Ammon's horn (tissue), 1 donor: ENCODE results near the gene GPI.
"Not testable (repeated sequence)": the region's sequence is repeated elsewhere in the genome, so short reads cannot be mapped to it uniquely, and the experiment has no call there.

Experiments
- DNase-seq: peaks from one replicate; pipeline ENCODE4 v3.0.0-alpha.2; 2016; ENCODE audit warnings: low spot score

Gene GPI

DNA sequence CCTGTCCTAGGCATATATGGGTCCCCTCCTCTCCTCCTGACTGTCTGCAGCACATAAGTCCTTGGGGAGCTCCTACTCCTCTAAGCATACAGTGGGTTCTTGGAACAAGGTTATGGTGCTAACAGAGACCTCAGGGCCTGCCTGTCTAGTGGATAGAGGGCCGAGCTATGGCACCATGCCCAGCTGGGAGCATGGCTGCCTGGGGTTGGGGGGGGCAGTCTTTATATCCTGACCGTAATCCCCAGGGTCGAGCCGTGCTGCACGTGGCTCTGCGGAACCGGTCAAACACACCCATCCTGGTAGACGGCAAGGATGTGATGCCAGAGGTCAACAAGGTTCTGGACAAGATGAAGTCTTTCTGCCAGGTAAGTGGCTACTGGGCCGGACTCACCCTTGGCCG is 3.3 kb downstream of the GPI start:
- DNase-seq: no peak

DNA sequence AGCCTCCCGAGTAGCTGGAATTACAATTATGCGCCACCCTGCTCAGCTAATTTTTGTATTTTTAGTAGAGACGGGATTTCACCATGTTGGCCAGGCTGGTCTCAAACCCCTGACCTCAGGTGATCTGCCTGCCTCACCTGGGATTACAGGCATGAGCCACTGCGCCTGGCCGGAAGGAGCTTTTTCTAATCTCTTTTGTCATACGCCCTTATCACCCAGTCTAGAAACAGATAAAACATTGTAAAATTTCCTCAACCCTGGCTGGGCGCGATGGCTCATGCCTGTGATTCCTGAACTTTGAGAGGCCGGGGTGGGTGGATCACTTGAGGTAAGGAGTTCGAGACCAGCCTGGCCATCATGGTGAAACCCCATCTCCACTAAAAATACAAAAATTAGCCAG is 4.2 kb downstream of the GPI start:
- DNase-seq: not testable (repeated sequence)

DNA sequence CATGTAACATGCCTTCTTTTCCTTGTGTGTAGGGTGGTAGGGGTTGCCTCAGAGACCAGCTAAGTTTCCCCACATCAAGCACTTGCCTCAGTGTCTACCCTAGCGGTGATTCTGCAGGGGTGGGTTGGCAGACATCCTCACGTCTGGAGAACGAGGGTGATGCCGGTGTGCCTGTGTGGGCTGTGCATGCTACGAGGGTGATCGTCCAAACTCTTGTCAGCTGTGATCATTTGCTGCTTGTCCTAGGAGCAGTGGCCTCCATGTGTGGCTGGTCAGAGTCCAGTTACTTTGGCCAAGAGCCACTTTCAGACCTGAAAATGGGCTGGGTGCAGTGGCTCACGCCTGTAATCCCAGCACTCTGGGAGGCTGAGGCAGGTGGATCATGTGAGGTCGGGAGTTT is 5.1 kb downstream of the GPI start:
- DNase-seq: no peak

DNA sequence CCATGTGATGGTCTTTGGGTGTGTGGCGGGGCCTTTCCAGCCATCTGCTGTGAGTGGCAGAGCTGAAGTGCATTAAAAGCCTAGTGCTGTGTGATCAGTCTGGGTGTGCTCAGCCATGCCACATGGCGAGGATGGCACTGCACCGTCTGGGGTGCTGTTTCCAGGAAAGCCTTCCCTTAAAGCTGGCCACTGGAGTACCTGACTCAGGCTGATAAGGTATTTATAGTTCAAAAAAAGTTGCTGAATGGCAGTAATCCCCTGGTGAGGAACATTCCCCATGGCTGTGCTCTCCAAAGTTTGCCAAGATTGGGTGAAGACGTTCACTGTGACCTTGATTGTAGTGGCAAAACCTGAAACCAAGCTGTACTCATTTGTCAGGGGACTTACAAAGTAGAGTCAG is 6.0 kb downstream of the GPI start:
- DNase-seq: no peak

DNA sequence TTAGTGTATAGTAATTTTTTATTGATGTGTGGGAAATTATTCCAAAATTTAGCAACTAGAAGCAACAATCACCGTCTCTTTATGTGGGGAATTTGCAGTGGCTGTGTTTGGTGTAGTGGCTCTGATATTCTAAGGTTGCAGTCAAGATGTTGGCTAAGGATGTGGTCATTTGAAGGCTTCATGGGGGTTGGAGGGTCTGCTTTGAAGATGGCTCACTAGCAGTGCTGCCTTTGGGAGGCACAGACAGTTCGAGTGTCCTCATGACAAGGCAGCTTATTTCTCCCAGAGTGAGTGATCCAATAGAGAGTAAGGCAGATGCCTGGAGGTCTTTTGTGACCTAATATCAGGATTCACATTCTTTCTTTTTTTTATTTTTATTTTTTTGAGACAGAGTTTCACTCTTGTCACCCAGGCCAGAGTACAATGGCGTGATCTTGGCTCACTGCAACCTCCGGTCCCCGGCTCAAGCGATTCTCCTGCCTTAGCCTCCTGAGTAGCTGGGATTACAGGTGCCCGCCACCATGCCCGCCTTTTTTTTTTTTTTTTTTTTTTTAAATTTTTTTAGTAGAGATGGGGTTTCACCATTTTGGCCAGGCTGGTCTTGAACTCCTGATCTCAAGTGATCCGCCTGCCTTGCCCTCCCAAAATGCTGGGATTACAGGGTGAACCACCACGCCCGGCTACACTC is 8.7 kb downstream of the GPI start:
- DNase-seq: no peak

DNA sequence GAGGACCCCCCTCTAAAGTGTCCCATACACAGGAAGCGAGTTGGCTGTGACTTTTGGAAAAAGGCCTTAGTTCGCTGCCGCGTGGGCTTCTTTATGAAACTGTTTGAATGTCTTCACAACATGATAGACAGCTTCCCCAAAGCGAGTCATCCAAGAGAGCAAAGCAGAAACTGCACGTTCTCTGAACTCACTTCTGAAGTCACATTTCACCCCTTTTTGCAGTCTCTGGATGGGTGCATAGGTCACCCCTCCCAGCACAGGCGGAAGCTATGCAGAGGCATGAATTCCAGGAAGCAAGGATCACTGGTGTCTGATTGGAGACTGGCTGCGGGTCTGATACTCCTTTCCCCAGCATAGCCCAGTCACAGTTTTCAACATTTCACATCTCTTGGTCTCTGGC is 10.6 kb downstream of the GPI start:
- no peak for DNase-seq

DNA sequence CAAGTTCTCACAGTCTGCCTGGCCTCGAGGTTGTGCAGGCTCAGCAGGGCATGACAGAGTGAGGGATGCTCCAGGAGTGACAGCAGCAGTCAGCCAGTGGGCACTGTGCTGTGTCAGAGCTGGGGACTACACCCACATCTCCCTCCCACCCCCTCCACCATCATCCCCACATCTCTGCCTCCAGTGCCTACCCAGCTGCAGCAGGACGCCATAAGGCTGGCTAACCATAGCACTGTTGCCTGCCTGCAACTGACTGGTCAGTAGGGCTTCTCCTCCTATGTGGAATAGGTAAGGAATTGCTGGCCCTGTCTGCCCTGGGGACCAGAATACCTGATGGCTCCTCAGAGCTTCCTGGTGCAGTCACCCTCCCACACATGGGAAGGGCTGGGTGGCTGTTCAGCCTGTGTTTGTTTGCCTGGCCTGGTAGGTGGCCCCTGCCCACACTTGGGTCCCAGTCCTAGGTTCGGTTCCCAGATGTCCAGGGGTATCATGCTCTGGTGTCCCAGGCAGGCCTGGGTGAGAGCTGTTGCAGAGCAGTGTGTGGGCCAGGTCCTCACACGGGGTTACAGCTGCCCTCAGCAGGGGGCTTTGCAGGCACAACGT is 15.7 kb downstream of the GPI start:
- DNase-seq: no peak

DNA sequence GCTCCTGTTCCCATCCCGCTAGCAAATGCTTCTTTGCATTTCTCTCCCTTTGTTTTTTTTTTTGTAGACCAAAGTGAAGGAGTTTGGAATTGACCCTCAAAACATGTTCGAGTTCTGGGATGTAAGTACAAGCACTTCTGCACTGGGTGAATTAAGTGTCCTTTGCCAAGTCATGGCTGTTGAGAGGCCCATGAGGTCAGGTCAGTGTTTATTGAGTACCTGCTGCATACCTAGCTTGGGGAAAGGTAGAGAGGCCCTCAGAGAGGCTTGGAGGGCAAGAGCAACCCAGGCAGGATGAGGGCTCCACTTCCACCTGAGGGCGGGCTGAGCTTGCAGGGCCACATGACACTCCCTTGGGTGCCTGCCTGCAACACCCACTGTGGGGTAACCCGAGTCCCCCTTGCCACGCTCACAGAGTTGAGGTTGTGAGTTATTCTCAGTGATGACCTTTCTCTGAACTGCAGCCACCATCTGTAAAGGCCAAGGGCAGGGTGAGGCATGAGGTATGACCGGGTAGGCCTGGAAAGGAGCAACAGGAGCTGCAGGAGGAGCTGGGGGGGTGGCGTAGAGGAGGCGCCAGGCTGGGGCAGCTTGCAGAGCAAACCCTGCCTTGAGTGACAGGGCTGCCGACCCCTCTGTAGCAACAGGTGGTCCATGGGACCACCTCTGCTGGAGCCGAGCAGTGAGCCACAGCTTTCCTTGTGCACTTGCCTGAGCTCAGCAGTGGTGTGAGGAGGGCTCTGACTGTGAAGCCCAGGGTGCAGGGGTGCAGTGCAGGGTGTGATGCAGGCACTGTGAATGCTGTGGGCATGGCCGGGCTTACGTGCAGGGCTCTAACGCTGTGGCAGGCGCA is 16.6 kb downstream of the GPI start:
- no peak for DNase-seq

DNA sequence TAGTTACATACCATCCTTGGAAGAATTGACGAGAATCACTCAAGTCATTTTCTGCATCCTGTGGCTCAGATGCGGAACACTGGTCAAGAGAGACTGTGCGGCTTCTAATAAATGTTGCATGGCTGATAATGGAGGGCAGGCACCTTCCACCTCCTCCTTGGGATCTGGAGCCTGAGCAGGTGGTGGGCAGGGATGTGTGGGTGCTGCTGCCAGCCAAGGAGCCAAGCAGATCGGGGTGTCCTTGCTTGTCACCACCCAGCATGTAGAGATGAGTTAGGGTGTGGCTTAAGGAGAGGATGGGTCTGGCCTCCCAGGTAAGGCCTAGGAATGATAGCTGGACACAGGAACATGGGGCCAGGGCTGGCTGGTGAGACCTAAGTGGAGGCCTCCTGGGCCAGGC is 17.5 kb downstream of the GPI start:
- no peak for DNase-seq

DNA sequence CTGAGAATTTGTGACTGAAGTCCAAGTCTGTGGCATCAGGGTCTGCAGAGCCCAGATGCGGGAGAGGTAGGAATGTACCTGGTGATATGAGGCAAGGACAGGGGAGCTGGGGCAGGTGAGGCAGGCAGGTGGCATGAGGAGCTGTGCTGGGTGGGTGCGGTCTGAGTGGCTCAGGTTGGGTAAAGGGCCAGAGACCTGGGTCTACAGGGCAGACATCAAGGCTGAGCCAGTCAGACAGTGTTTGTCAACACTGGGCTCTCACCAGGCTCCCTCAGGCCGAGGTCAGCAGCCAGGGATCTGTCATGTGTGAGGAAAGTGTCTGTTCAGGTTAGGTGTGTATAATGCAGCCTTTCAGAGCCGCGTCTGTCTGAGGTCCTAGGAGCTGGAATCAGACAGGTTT is 18.6 kb downstream of the GPI start:
- DNase-seq: no peak

DNA sequence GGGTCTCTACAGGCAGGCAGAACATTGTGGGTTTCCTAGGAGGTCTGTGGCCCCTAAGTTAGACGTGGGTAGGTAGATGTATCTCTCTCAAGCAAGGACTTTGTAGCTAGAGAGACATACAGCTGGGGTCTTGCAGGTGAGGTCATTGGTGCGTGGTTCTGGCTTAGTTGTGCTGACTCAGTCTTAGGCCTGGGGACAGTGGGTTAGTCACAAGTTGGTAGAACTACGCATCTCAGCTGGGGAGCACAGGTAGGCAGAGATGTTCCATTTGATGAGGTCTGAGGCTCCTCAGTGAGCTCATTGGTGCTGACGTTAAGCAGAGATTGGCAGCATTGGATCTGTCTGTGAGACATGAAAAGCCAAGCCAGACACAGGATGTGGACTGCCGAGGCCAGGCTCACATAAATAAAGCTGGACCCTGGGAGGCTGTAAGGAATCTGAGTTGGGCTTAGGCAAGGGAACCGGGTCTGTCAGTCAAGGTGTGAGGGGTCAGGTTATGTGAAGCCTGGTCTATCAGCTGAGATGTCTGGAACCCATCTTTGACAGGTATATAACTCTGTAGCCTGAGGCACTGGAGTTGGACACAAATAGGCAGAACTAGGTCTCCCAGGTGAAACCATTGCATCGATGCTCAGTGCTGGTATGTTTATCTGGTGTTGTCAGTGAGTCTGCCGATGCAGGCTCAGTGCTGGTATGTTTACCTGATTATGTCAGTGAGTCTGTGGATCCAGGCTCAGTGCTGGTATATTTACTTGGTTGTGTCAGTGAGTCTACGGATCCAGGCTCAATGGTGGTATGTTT is 21.8 kb downstream of the GPI start:
- DNase-seq: no peak

DNA sequence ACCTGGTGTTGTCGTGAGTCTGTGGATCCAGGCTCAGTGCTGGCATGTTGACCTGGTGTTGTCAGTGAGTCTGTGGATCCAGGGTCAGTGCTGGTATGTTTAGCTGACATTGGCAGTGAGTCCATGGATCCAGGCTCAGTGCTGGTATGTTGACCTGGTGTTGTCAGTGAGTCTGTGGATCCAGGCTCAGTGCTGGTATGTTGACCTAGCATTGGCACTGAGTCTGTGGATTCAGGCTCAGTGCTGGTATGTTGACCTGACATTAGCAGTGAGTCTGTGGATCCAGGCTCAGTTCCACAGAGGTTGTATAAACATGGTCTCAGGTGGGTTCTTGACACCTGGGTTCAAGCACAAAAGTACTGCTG is 22.4 kb downstream of the GPI start:
- no peak for DNase-seq

DNA sequence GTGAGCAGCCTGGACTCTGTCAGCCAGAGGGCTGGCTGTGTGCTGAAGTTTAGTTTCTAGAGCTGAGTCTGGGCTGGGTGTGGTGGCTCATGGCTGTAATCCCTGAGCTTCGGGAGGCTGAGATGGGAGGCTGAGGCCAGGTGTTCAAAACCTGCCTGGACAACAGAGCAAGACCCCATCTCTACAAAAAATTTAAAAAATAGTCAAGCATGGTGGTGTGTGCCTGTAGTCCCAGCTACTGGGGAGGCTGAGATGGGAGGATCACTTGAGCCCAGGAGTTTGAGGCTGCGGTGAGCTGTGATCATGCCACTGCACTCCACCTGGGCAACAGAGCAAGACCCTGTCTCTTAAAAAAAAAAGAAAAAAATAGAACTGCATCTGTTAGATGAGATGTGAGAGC is 23.7 kb downstream of the GPI start:
- DNase-seq: not testable (repeated sequence)

DNA sequence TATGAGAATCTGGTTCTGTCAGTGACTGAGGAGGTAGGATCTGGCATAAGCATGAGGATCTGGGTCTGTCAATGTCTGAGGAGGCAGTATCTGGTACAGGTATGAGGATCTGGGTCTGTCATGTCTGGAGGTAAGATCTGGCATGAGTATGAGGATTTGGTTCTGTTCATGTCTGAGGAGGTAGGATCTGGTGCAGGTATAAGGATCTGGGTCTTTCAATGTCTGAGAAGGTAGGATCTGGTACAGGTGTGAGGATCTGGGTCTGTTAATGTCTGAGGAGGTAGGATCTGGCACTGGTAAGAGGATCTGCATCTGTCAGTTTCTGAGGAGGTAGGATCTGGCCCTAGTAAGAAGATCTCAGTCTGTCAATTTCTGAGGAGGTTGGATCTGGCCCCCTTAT is 26.8 kb downstream of the GPI start:
- DNase-seq: no peak

DNA sequence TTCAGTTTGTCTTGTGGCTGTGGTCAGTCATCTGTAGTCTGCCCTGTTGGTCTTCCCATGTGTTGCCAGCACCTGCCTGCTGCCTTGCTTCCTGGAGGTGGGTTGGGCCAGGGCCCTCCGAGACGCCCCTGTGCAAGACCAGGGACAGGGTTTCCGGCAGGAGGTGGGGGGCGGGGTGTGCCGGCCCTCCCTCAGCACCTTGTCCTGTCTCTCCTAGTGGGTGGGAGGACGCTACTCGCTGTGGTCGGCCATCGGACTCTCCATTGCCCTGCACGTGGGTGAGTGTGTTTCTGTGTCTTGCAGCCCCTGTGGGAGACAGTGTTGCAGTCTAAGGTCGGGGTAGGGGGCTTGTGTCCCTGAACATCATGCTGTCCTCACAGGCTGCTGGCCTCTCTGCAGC is 28.0 kb downstream of the GPI start:
- no peak for DNase-seq

DNA sequence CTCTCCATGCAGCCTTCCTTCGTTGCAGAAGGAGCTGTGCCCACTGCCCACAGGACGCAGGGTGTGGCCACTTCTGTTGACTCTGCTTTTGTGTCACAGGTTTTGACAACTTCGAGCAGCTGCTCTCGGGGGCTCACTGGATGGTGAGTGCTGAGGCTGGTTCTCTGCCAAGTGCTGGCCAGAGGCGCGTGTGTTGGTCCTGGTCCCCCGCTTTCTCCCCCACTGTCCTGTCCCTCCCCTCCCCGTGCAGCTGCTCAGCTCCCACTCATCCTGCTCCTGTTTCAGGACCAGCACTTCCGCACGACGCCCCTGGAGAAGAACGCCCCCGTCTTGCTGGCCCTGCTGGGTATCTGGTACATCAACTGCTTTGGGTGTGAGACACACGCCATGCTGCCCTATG is 28.6 kb downstream of the GPI start:
- DNase-seq: no peak

DNA sequence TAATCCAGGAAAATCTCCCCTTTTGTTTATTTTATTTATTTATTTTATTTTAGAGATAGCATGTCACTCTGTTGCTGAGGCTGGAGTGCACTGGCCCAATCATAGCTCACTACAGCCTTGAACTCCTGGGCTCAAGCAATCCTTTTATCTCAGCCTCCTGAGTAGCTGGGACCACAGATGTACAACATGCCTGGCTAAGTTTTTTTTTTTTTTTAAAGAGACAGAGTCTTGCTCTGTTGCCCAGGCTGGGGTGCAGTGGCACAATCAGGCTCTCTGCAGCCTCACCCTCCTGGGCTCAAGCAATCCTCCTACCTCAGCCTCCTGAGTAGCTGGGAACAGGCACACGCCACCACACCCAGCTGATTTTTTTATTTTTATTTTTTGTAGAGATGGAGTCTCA is 32.9 kb downstream of the GPI start:
- DNase-seq: no peak

DNA sequence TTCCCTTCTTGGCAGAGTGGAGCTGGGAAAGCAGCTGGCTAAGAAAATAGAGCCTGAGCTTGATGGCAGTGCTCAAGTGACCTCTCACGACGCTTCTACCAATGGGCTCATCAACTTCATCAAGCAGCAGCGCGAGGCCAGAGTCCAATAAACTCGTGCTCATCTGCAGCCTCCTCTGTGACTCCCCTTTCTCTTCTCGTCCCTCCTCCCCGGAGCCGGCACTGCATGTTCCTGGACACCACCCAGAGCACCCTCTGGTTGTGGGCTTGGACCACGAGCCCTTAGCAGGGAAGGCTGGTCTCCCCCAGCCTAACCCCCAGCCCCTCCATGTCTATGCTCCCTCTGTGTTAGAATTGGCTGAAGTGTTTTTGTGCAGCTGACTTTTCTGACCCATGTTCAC is 34.9 kb downstream of the GPI start:
- no peak for DNase-seq

DNA sequence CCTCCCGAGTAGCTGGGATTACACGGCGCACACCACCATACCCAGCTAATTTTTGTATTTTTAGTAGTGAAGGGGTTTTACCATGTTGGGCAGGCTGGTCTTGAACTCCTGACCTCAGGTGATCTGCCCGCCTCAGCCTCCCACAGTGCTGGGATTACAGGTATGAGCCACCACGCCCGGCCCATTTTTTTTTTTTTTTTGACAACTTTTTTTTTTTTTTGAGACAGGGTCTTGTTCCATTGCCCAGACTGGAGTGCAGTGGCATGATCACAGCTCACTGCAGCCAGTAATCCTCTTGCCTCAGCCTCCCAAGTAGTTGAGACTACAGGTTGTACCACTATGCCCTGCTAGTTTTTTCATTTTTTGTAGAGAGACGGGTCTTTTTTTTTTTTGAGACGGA is 35.8 kb downstream of the GPI start:
- not testable (repeated sequence) for DNase-seq

DNA sequence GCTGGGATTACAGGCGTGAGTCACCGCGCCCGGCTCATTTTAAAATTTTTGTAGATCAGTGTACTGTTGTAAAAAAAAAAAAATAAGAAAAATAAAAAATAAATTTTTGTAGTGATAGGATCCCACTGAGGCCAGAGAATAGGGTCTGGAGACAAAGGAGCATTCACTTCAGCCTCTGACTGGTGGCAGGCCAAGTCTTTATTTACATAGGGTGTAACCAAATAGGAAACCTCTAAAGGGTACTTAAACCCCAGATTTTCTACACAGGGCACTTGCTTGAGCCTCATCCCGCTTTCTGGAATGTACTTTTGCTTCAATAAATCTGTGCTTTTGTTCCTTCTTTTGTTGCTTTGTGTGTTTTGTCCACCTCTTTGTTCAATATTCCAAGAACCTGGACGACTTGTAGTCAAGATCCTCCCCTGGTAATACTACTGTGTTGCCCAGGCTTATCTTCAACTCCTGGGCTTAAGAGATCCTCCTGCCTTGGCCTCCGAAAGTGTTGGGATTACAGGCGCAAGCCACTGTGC is 37.1 kb downstream of the GPI start:
- no peak for DNase-seq

DNA sequence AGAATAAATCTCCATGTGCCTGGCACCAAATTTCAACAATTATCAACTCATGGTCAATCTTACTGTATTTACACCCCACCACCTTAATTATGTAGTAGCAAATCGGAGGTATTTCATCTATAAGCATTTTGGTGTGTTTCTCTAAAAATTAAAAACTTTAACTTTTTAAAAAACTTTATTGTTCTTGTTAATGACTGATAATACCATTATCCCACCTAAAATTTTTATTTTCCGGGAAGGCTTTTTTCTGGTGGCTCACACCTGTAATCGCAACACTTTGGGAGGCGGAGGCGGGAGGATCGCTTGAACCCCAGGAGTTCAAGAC is 38.8 kb downstream of the GPI start:
- DNase-seq: no peak

DNA sequence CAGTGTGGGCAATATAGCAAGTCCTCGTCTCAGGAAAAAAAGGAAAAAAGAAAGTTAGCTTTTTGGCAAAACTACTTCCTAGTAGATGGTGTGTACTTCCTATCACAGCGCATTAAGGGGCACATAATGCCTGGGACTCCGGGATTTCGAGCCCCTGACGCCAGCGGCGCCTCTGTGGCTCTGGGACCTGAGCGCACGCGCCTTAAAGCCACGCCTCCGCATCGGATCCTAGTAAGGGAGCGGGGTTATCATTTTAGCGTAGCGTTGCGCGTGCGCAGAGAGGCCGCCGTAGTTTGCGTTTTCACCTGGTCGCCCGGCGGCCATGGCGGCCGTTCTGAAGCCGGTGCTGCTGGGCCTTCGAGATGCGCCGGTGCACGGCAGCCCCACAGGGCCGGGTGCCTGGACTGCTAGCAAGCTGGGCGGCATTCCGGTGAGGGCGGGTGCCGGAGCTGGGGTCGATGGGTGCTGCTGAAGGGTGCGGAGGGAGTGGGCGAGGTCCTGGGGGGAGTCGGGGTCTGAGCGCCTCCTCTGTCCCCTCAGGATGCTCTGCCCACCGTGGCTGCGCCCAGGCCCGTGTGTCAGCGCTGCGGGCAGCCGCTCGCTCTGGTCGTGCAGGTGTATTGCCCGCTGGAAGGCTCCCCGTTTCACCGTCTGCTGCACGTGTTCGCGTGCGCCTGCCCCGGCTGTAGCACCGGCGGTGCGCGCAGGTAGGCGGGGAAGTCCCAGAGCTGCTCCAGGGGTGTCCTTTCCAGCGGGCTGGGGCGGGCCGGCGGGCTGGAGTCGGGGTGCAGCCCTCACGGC is 39.3 kb downstream of the GPI start, which contains the start of gene PDCD2L:
TSS of gene PDCD2L (plus strand) at position 291 of the 801 bp plus-strand sequence. CDS start at position 323, 32 bp downstream.
- peak; percentile 90 for DNase-seq
